ENCODE data around the gene CDH11.

The CDH11 gene

DNA sequence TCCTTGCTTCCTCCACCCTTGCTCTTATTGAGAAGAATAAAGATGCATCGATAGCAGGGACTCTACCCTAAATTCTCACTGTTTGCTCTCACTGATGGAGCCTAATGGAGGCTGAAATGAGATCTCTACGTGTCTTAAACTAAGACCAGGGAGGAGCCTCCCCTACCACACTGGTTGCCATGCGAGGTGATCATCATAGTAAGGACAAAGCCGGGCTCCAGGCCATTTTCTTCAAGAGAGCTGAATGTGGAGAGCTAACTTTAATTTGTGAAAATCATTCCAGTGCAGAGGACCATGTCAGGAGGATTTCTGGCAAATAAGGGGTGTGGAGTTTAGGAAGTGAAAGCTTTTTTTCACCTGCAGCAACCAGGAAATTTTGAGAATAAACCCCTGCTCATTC lies 5.6 kb downstream of the CDH11 start:
- no peak for DNase-seq

DNA sequence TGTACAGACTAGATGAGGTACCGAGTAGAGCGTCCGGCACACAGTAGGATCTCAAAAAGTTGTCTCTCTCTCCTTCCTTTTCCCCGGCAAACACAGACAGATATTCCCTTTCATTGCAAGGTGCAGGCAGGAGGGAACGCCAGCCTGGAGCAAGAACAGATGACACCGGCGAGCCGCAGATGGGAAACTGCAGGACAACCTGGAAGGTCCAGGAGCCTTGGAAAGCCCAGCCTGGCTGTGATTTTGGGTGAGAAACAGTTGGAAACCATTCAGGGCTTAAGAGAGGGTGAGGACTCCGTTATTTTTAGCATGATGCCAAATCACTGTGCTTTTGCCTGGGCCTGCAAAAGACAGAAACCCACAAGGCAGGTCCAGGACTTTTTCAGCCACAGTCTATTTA lies 7.3 kb downstream of the CDH11 start:
- no peak for DNase-seq

DNA sequence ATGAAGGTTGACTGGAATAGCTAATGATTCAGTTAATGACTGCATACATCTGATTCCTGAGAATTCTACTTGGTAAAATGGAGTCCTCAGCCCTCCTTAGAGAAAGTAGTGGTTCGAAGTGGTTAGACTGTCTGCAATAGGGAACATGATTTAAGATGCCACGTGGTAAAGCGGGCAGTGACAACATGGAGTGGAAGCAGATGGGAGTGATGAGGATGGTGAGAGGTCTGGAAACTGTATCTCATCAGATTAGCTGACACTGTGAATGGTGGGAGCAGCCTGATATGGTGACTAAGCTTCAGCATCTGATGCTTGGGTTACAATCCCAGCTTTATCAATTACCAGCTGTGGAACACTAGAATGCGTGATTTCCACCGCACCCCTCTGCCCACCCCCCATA lies 8.4 kb downstream of the CDH11 start:
- DNase-seq = no peak

DNA sequence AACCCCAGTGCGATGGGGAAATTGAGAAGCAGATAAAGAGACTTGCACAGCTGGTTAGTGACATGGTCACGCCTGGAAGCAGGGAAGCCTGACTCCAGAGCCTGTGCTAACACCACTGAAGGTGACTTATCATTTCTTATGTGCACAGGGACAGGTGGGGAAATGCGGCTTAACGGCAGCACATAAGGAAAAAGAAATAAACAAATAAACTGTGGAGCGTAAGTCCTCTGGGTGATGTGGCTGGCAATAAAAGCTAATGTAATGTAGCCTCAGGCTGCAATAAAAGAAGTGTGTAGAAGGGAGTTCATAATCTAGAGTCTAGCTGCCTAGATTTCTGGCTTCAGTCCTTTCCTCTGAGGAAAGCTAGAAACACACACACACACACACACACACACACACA lies 10.6 kb downstream of the CDH11 start:
- no peak for DNase-seq

- DNase-seq = no peak
These were observed 15.1 kb downstream of the CDH11 start for GRCh38 chr16:65106757-65107156.

GRCh38 chr16:65105171-65105570 lies 16.7 kb downstream of the CDH11 start:
- DNase-seq = no peak

- no peak for DNase-seq
These were observed 17.4 kb downstream of the CDH11 start for GRCh38 chr16:65104471-65104870.

- no peak for DNase-seq
These were observed 19.5 kb downstream of the CDH11 start for GRCh38 chr16:65102326-65102725.

- no peak for DNase-seq
These were observed 20.9 kb downstream of the CDH11 start for GRCh38 chr16:65101009-65101408.

GRCh38 chr16:65099607-65100006 lies 22.3 kb downstream of the CDH11 start:
- no peak for DNase-seq

DNA sequence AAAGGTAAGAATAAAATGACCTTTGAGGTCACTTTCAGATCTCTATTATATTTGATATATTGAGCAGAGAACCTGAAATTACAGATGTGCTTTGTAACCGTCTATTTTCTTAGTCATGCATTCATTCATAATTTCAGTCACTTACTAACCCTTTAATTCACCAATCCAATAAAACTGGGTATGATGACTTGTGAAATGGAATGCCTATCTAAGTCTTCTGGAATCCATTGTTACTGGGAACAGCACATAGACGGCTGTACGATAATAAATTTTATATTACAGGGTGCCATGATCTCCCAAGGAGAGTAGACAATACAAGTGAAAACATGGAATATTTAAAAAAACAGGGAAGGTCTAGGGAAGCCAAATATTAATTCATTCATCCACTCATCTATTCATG lies 22.9 kb downstream of the CDH11 start:
- no peak for DNase-seq

- no peak for DNase-seq
These were observed 24.6 kb downstream of the CDH11 start for GRCh38 chr16:65097296-65097695.

- DNase-seq = no peak
These were observed 26.0 kb downstream of the CDH11 start for GRCh38 chr16:65095906-65096305.

DNA sequence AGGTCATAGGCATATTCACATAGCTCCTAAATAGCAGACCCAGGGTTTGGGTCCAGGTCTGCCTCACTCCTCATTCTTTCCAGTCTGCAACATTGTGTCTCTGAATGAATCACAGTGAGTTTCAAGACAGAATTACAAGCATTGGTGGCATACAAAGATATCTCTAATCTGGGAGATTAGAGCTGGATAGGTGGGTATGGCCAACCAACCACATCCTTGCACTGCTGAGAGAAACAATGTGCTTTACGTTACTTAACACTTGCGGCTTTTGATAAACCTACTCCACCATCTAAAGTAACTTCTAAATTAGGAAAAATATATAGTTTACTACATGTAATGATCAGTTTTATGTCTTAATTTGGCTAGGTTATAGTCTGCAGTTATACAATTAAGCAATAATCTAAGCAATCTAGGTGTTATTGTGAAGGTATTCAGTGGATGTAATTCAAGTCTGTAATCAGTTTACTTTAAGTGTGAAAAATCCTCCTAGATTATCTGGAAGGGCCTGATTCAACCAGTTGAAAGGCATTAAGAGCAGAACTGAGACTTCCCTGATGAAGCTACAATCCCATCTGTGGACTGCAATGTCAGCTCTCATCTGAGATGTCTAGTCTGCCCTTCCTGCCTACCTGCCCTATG lies 26.7 kb downstream of the CDH11 start:
- no peak for DNase-seq

- DNase-seq = no peak
These were observed 27.9 kb downstream of the CDH11 start for GRCh38 chr16:65094009-65094408.

GRCh38 chr16:65083164-65083857 lies 38.6 kb downstream of the CDH11 start:
- no peak for DNase-seq

- no peak for DNase-seq
These were observed 42.3 kb downstream of the CDH11 start for GRCh38 chr16:65079549-65079948.

GRCh38 chr16:65077181-65077580 lies 44.7 kb downstream of the CDH11 start:
- no peak for DNase-seq

GRCh38 chr16:65075877-65076276 lies 46.0 kb downstream of the CDH11 start:
- DNase-seq = no peak

DNA sequence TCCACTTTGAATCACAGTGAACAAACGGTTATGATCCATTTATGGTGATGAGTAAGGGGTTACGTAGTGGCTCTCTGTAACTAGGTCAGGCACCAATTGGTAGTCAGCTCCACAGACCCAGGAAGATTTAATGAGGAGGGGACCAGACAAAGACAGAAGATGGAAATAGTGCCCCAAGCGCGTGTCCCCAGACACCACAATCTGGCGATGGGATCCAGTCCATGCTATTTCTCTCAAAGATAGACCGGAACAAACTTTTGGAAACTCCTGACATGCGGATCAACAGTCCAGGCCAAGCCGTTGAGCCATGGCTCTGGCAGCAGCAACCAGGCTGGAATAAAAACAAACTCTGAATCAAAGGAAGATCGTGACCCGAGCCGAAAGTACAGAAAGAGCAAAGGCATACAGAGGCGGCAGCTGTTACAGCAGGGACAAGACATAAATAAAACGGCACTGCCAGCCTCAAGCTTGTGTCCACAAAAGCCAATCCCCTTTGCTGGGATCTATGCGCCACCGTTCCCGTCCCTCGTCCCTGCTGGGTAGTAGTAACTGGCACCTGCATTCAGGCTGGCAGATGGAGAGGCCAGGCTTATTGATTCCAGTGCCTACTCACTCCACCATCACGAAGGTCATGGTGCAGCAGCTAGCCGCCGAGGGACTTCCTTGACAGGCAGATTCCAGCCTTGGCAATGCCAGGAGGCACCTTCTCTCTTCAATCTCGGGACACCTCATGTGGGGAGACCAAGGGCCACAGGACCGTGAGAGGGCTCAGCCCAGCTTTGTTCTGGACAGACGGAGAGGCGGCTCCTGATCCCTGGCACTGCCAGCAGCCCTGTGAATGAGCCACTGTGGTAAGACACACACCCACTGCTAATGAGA lies 50.2 kb downstream of the CDH11 start:
- DNase-seq = no peak

DNA sequence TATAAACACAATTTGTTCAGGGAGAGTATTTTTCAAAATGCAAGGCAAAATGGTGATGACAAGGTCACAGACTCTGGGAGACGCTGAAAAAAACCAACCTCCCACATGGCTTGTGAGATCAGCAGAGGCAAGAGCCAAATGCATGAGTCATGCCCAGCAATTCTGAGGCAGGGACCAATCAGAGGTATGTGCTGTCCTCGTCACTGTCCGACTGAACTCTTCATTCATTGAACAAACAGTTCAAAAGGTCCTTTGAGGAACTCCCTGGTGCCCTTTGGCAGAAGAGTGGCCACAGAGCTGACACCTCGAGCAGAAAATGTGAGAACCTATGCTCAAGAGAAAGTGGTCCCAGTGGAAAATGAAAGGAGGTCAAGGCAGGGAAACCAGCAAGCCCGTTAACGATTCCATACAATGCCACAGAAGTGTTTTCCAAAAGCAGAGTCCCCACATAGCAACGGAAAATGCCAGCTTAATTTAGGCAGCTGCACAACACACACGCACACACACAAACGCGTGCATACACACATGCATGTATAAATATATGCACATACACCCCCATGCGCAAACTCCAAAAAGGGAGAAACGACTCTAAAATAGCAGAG lies 50.9 kb downstream of the CDH11 start:
- no peak for DNase-seq

GRCh38 chr16:65069766-65070165 lies 52.1 kb downstream of the CDH11 start:
- no peak for DNase-seq

- no peak for DNase-seq
These were observed 52.8 kb downstream of the CDH11 start for GRCh38 chr16:65069065-65069464.

Data from stimulated activated CD4-positive, alpha-beta T cell treated with anti-CD3 and anti-CD28 coated beads, Interleukin-4, amount 100 ng/mL, for 1 hour (primary cell).